NCI-H2227 treated with DMSO at 0.1 percent for 48 hours (cell line): ENCODE data around the gene SETD4.

Source experiments
- DNase-seq: peaks from one replicate; lab custom pipeline; 2025; lab: John Stamatoyannopoulos, UW

SETD4 gene

DNA sequence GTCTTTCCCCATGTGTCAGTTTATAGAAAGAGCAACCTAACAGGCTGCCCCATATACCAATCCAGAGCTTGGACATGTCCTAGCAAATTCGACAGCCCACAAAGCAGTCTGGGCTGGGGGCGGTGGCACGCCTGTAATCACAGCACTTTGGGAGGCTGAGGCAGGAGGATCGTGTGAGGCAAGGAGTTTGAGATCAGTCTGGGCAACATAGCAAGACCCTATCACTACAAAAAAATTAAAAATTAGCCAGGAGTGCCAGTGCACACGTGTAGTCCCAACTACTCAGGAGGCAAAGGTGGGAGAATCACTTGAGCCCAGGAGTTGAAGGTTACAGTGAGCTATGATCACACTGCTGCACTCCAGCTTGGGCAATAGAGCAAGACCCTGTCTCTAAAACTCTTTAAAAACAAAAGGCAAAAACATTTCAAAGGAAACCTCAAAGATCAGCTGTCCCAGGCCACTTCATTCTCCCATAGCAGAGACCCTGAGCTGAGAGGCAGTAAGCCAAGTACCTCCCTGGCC lies 54.4 kb downstream of the SETD4 start:
- no peak for DNase-seq

DNA sequence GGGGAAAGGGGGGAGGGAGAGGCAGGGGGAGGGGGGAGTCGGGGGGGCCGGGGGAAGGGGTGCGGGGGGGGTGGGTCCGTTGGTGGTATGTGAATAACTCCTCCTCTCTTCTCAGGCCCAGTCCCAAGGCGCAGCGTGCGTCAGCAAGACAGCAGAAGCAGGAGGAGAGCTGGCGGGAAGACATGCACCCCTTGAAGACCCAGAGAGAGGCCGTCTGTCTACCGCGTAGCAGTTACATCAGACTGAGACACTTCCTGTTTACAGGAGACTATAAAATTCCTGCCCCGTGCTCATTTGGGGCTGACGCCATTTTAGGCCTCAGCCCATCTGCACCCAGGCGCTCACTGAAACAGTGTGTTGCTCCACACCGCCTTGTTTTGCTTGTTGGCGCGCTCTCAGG lies 55.3 kb downstream of the SETD4 start:
- no peak for DNase-seq

DNA sequence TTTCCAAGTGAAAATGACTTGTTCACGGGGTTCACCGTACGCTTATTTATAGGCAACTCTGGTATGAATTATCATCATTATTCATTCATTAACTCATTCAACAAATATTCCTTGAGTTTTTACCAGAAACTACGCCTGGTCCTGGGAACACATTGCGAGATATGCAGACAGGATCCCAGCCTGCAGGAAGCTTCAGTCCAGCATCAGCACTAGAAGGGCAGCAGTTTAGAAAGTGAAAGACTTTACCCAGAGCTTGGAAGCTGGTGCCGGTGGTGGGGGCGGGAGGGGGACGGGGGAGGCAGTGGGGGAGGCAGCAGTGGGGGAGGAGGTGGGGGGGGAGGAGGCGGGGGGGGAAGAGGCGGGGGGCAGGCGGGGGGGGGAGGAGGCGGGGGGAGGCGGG lies 55.9 kb downstream of the SETD4 start:
- DNase-seq, result no peak

DNA sequence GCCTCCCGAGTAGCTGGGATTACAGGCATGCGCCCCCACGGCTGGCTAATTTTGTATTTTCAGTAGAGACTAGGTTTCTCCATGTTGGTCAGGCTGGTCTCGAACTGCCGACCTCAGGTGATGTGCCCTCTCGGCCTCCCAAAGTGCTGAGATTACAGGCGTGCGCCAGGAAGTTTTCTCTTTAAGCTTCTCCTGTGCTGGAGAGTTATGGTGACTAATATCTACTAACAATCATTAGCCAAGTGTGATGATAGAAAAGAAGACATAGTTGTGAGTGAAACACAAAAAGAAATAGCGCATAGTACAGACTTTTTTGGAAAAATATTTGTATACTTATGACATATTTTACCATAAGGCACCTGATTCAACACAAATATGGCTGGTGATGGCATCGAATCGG lies 56.5 kb downstream of the SETD4 start:
- no peak for DNase-seq

DNA sequence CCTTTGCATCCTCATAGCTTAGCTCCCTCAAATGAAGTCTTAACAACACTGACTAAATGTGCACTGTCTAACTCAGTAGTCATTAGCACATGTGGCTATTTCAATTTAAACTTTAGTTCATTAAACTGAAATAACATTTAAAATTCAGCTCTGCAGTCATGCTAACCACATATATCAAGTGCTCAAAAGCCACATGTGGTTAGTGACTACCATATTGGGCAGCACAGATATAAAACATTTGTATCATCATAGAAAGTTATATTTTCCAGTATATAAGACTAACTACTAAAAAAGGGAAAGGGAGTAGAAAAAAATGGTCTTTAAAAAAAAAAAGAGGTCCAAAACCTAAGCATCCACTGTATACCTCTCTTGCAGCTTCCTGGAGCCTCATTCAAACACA lies 64.1 kb downstream of the SETD4 start:
- DNase-seq, result no peak

DNA sequence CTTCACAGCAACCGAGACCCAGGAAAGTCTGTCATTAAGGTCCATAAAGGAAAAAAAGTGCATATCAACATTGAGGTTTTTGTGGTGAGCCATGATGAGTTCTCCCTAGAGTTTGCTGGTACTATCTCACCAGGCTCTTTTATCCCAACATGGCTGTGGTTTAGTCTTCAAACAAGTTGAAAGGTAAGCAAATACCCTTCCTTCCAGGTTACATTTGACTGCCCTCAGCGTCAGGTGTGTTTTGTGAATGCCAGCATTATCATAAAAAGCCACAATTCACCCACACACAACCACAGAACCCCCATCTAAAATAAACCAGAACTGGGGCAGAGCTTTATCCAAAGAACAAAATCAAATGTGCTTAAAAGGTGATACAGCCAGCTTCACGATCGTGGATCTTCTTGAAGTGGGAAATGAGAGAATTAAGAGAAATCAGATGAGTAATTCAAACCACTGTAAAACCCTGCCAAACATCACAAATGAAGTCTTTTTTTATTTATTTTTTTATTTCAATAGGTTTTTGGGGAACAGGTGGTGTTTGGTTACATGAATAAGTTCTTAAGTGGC lies 64.7 kb downstream of the SETD4 start:
- DNase-seq, result no peak

DNA sequence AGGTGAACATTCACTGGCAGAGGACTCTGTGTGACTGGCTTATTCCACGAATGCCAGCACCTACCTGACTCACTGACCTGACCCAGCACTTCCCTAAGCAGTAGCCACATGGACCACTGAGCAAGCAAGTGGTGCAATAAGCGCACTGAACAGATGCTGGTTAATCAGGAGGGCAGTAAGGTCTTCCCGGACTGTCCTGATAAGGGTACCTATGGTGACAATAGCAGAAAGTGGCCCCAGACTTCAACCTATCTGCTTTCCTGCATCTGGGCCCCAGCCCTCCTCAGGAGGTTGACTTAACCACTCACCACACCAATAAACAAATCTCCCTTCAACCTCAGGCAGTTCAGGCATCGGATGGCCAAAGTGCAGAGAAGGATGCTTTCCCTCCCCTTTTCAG lies 65.7 kb downstream of the SETD4 start:
- no peak for DNase-seq

DNA sequence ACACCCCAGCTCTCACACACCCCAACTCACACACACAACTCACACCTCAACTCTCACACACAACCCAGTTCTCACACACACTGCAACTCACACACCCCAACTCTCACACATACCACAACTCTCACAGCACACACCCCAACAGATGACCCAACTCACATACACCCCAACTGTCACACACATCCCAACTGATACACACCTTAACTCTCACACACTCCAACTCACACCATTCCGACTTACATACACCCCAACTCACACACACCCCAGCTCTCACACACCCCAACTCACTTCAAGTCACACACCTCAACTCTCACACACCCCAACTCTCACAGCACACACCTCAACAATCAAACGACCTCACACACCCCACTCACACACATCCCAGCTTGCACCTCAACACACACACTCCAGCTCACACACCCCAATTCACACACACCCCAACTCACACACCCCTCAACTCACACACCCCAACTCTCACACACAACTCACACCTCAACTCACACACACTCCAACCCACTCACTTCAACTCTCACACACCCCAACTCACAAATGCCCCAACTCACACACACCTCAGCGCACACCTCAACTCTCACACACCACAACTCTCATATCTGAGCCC lies 66.3 kb downstream of the SETD4 start:
- no peak for DNase-seq

DNA sequence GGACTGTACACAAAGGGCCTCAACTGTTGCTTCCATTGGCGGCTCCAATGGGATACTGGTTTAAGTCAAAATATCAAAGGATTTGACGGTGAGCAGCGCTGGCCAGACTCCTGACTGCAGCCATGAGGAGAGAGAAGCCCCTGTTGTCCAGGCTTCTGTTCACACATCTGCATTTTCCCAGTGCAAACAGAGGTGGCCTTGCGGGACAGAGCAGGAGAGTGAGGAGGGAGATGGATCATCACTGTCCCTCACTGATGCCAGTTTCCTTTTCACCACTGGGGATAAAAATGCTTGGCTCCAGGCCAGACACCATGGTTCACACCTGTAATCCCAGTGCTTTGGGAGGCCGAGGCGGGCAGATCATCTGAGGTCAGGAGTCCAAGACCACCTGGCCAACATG lies 69.2 kb downstream of the SETD4 start:
- DNase-seq, result no peak

DNA sequence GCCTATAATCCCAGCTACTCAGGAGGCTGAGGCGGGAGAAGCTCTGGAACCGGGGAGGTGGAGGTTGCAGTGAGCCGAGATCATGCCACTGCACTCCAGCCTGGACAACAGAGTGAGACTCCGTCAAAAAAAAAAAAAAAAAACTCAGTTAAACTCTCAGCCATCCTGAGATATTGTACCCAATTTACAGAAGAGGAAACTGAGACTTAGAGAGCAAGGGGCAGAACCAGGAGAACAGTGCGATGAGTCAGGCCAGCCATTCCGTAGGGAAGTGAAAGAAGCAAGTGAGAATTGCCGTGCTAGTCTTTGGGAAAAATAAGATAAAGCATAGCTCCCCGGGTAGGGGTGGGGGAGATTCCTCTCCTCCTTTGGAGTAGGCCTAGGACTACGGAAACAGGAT lies 69.7 kb downstream of the SETD4 start:
- no peak for DNase-seq

DNA sequence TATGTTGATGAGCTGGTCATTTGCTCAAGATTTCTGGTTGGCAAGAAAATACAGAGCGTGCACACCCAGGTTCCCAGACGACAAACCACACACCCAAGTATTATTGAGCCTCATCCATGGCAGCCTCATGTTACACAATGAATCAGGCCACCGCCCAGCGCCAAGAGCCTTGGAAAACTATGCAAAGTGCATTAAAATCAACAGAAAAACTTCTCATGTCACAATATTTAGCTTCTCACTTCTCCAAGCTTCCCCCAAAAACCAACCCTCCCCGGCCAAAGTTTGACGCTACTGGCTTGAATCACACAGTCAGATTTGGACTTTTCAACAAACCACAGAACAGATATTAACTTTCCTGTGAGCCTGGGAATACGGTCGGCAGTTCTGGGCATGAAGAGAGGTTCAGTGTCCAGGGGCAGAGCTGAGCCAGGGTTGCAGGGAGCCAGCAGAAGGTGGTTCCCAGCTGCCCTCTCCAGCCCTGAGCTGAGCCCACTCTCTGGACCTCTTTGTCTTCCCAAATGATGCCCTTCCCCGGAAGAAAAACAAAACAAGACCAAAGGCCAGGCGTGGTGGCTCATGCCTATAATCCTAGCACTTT lies 71.1 kb downstream of the SETD4 start:
- DNase-seq, result no peak

DNA sequence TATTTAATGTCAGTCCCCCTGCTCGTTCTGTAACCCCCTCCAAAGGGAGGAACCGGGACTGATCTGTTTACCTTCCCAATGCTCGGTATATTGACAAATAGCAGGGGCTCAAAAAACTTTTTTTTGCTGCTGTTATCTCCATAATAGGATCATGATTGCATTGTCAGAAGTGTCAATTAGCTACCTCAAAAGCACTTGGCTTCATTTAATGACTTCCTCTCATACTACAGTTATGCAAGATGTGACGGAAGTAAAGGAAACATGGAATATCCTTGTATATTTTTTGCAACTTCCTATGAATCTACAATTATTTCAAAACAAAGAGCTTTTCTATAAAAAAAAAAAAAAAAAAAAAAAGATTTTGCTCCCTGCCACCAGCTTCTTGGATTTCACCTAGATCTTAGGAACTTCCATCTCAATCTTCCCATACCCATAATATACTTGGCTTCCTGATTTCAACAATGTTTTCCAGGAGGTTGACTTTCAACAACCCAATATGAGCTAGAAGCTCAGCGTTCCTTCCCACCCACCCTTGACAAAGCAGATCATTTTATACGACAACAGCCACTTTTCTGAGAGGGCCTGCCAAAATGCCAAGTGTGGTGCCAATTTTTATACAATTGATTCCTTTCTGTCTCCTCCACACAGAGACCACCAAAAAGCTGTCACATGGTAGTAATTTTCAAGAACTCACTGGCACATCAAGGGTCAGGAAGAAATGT lies 71.7 kb downstream of the SETD4 start:
- no peak for DNase-seq

DNA sequence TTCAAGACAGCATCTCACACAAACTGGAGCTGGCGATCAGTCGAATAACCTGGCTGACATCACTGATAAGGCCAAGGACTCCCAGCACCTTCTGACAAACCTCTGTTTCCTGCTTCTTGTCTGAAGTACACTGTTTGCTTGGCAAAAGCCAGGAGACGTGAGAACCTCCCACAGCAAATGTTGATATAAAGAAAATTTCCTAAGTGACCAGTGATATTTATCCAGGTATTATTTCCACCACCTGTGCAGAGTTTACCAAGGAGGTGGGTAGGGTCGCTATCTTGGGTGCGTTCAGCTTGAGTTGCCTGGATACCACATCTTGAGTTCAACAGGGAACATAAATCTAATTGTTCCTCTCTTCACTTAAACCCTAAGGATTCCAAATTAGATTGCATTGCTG lies 72.9 kb downstream of the SETD4 start:
- no peak for DNase-seq

DNA sequence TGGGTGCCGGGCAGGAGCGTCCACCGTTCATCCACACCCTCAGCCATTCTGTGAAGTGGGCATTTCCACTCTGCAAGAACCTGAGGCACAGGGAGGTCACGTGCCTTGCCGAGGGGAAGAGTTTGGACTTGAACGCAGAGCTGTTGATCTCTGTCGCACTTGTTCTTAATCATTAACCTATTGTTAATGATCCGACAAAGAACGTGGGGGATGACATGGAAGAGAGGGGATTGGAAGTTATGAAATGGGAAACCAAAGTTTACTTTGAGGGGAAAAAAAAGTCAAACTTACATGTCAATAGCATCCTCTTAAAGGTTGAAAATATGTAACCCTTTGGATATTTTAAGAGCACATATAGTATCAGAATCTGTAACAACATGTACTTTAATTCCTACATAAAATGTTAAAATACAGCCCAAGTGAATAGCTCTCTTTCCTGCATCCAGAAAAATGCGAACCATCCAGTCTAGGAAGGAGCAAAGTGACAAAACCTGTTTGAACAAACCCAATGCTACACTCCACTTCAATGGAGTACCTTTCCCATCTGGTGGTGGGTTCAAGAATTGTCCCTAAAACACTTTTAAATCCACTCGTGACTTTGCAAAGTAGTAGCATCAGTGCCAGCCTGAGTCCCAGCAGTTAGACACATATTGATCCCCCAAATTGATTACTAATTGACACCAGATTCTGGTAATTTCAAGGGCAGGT lies 75.5 kb downstream of the SETD4 start:
- no peak for DNase-seq
